ENCODE results near the gene AOPEP.

Gene AOPEP

DNA sequence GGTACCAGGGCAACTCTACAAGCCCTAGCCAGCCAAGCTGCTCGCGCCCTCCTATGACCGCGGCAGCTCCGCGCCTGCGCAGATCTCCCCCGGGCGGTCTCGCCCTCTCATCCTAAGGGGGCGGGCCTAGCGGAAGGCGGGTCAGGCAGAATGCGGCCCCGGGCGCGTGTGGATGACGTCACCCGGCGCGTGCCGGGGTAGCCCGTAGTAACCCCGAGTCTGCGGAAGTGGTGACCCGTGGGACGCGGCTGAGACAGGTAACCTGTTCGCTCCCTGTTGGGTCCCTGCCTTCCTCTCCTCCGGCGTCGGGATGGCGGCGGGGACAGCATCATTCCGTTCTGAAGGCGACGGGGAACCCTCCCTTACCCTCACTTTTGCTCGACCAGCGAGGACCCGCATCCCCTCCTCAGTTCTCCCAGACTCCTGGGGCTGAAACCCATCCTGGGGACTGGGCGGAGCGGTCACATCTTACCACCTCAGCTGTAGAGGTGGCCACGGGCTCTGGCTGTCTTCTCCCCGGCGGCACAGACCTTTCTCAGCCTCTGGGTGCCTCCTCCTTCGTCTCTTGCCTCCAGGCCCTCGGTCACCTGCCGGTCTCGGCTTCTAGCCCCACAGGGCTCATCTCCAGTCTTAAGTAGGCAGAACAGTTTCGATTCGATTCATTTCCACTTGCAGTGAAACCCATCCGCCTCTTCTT lies at the start of gene AOPEP (continued):
- TF ChIP-seq ZNF10 (tag by site-specific recombination; IDR thresholded peaks at IDR 0.05) (no peak), ZNF391 (tag by site-specific recombination; IDR thresholded peaks at IDR 0.05; ENCODE audit: borderline replicate concordance, low read depth) (no peak), GLI4 (tag by site-specific recombination; IDR thresholded peaks at IDR 0.05) (no peak), TRIM28 (IDR thresholded peaks at IDR 0.05; ENCODE audit: borderline replicate concordance, low read length) (no peak), ZNF768 (tag by site-specific recombination; IDR thresholded peaks at IDR 0.05) (no peak), ZNF621 (tag by site-specific recombination; IDR thresholded peaks at IDR 0.05) (no peak), ZNF146 (tag by site-specific recombination; IDR thresholded peaks at IDR 0.05) (0 out of 2 replicates have a peak, but pooled peaks have one; percentile 14), ZNF529 (tag by site-specific recombination; IDR thresholded peaks at IDR 0.05; ENCODE audit: insufficient replicate concordance) (no peak), KLF16 (tag by site-specific recombination; IDR thresholded peaks at IDR 0.05) (peak; percentile 70), GLIS1 (tag by site-specific recombination; IDR thresholded peaks at IDR 0.05) (peak; percentile 37; the same call in 1 of the 2 replicates), ZNF341 (tag by site-specific recombination; IDR thresholded peaks at IDR 0.05; ENCODE audit: low read depth) (no peak), ZBTB20 (tag by site-specific recombination; IDR thresholded peaks at IDR 0.05) (peak; percentile 46; the same call in 1 of the 2 replicates), ZNF394 (tag by site-specific recombination; IDR thresholded peaks at IDR 0.05; ENCODE audit: borderline replicate concordance) (no peak), KLF9 (tag by site-specific recombination; IDR thresholded peaks at IDR 0.05; ENCODE audit: low read depth) (peak; percentile 86), ZNF114 (tag by site-specific recombination; IDR thresholded peaks at IDR 0.05) (no peak), ZNF221 (tag by site-specific recombination; IDR thresholded peaks at IDR 0.05; ENCODE audit: borderline replicate concordance) (no peak), ZBTB44 (tag by site-specific recombination; IDR thresholded peaks at IDR 0.05) (peak; percentile 42; the same call in 1 of the 2 replicates), ZFP37 (tag by site-specific recombination; IDR thresholded peaks at IDR 0.05) (no peak), ZNF510 (tag by site-specific recombination; IDR thresholded peaks at IDR 0.05; ENCODE audit: insufficient replicate concordance) (no peak), HOXC10 (CRISPR knock-in tag; IDR thresholded peaks at IDR 0.05) (no peak), ZNF560 (tag by site-specific recombination; IDR thresholded peaks at IDR 0.05; ENCODE audit: borderline replicate concordance) (no peak), ZNF133 (tag by site-specific recombination; IDR thresholded peaks at IDR 0.05) (no peak), ZBTB21 (tag by site-specific recombination; IDR thresholded peaks at IDR 0.05) (peak; percentile 87), ZNF521 (tag by site-specific recombination; IDR thresholded peaks at IDR 0.05) (no peak), WT1 (tag by site-specific recombination; IDR thresholded peaks at IDR 0.05) (peak; percentile 29; the same call in 1 of the 2 replicates), ZNF548 (tag by site-specific recombination; IDR thresholded peaks at IDR 0.05) (no peak), ZNF266 (tag by site-specific recombination; IDR thresholded peaks at IDR 0.05; ENCODE audit: low read depth) (no peak), EGR2 (tag by site-specific recombination; IDR thresholded peaks at IDR 0.05; ENCODE audit: low read depth) (peak; percentile 54), ZSCAN30 (tag by site-specific recombination; IDR thresholded peaks at IDR 0.05) (peak; percentile 45; the same call in 1 of the 2 replicates), ZNF248 (tag by site-specific recombination; IDR thresholded peaks at IDR 0.05) (no peak), ZNF214 (tag by site-specific recombination; IDR thresholded peaks at IDR 0.05; ENCODE audit: borderline replicate concordance) (no peak)
- TF ChIP-seq, protein P1, sequence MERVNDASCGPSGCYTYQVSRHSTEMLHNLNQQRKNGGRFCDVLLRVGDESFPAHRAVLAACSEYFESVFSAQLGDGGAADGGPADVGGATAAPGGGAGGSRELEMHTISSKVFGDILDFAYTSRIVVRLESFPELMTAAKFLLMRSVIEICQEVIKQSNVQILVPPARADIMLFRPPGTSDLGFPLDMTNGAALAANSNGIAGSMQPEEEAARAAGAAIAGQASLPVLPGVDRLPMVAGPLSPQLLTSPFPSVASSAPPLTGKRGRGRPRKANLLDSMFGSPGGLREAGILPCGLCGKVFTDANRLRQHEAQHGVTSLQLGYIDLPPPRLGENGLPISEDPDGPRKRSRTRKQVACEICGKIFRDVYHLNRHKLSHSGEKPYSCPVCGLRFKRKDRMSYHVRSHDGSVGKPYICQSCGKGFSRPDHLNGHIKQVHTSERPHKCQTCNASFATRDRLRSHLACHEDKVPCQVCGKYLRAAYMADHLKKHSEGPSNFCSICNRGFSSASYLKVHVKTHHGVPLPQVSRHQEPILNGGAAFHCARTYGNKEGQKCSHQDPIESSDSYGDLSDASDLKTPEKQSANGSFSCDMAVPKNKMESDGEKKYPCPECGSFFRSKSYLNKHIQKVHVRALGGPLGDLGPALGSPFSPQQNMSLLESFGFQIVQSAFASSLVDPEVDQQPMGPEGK (tag by site-specific recombination; IDR thresholded peaks at IDR 0.05) = peak; percentile 51
- TF ChIP-seq, protein P2, sequence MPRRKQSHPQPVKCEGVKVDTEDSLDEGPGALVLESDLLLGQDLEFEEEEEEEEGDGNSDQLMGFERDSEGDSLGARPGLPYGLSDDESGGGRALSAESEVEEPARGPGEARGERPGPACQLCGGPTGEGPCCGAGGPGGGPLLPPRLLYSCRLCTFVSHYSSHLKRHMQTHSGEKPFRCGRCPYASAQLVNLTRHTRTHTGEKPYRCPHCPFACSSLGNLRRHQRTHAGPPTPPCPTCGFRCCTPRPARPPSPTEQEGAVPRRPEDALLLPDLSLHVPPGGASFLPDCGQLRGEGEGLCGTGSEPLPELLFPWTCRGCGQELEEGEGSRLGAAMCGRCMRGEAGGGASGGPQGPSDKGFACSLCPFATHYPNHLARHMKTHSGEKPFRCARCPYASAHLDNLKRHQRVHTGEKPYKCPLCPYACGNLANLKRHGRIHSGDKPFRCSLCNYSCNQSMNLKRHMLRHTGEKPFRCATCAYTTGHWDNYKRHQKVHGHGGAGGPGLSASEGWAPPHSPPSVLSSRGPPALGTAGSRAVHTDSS (tag by site-specific recombination; IDR thresholded peaks at IDR 0.05) = no peak
- TF ChIP-seq, protein P3, sequence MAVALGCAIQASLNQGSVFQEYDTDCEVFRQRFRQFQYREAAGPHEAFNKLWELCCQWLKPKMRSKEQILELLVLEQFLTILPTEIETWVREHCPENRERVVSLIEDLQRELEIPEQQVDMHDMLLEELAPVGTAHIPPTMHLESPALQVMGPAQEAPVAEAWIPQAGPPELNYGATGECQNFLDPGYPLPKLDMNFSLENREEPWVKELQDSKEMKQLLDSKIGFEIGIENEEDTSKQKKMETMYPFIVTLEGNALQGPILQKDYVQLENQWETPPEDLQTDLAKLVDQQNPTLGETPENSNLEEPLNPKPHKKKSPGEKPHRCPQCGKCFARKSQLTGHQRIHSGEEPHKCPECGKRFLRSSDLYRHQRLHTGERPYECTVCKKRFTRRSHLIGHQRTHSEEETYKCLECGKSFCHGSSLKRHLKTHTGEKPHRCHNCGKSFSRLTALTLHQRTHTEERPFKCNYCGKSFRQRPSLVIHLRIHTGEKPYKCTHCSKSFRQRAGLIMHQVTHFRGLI (tag by site-specific recombination; IDR thresholded peaks at IDR 0.05) = no peak
- TF ChIP-seq, protein P4, sequence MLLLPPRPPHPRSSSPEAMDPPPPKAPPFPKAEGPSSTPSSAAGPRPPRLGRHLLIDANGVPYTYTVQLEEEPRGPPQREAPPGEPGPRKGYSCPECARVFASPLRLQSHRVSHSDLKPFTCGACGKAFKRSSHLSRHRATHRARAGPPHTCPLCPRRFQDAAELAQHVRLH (tag by site-specific recombination; IDR thresholded peaks at IDR 0.05) = peak; percentile 74; the same call in 1 of the 2 replicates

All from HEK293 (cell line).